H1 (cell line): ENCODE results near the gene FAM174B. TPM values are rescaled to one million over a fixed set of nuclear protein-coding genes. Genes with fewer than 3 reads are reported as not detected.

Source experiments
- CTCF ChIA-PET: fragments of 300-600 bp; sonication (Branson Sonifier 250); formaldehyde crosslinking; loops from one replicate; lab custom pipeline; 2021; ENCODE audit not compliant: partially characterized antibody; lab: Charles Lee
- POLR2A ChIA-PET: fragments of 300-600 bp; sonication (Branson Sonifier 250); formaldehyde crosslinking; loops from one replicate; lab custom pipeline; 2021; ENCODE audit warnings: inconsistent platforms; ENCODE audit not compliant: partially characterized antibody; lab: Charles Lee
- DNase-seq, 2 experiments: peaks; one replicate each; pipeline versions ENCODE4 v3.0.0 to v3.0.0-alpha.2; 2010 to 2022; ENCODE audit warnings: low spot score in 2 of 2, low read depth in 1 of 2, mixed read lengths in 1 of 2
- FAIRE-seq: peaks from 2 replicates; lab custom pipeline; 2011; peaks lifted over from hg19 to GRCh38; lab: Jason Lieb, UNC
- H2AFZ ChIP-seq: 2 replicates; pipeline ENCODE4 v1.8.1; 2012; ENCODE audit warnings: low read length, inconsistent platforms
- H2AK5ac ChIP-seq: 2 replicates; pipeline ENCODE4 v1.6.1; 2013; ENCODE audit warnings: low read depth, low read length
- H2BK120ac ChIP-seq: replicated peaks from 2 replicates; pipeline ENCODE3; 2013; ENCODE audit warnings: low read depth, low read length, inconsistent platforms
- H2BK12ac ChIP-seq: 2 replicates; pipeline ENCODE4 v1.6.1; 2013; ENCODE audit warnings: low read depth, low read length
- H2BK15ac ChIP-seq: 2 replicates; pipeline ENCODE4 v1.6.1; 2013; ENCODE audit warnings: low read length
- H2BK20ac ChIP-seq: 2 replicates; pipeline ENCODE4 v1.6.1; 2013; ENCODE audit warnings: low read length
- H2BK5ac ChIP-seq: 2 replicates; pipeline ENCODE4 v1.6.1; 2013; ENCODE audit warnings: low read depth, low read length
- H3K14ac ChIP-seq: 2 replicates; pipeline ENCODE4 v1.6.1; 2013; ENCODE audit warnings: inconsistent platforms; ENCODE audit not compliant: insufficient read length
- H3K18ac ChIP-seq: 2 replicates; pipeline ENCODE4 v1.6.1; 2013; ENCODE audit warnings: low read length; ENCODE audit errors: extremely low read depth
- H3K23ac ChIP-seq: 2 replicates; pipeline ENCODE4 v1.6.1; 2013; ENCODE audit warnings: inconsistent platforms; ENCODE audit not compliant: insufficient read length
- H3K23me2 ChIP-seq: 2 replicates; pipeline ENCODE4 v1.6.1; 2013; ENCODE audit warnings: low read depth, low read length
- H3K27ac ChIP-seq: 2 replicates; pipeline ENCODE4 v1.6.1; 2011; ENCODE audit warnings: low read depth, low read length, inconsistent platforms
- H3K27me3 ChIP-seq, 4 experiments: replicated peaks in 1 of 4; 1 replicate in 1 of 4; 2 replicates in 3 of 4; pipeline versions ENCODE4 v1.6.1 to v1.8.1; 2011 to 2013; ENCODE audit warnings: low read length in 3 of 4, mild to moderate bottlenecking in 3 of 4, inconsistent platforms in 2 of 4, mixed read lengths in 2 of 4, moderate library complexity in 1 of 4; ENCODE audit not compliant: control insufficient read depth in 3 of 4, insufficient read depth in 3 of 4; ENCODE audit errors: extremely low read depth in 1 of 4
- H3K36me3 ChIP-seq, 4 experiments: 2 replicates each; pipeline versions ENCODE4 v1.6.1 to v1.8.1; 2011 to 2013; ENCODE audit warnings: mild to moderate bottlenecking in 4 of 4, low read length in 3 of 4, moderate library complexity in 2 of 4, control low read depth in 1 of 4, inconsistent platforms in 1 of 4; ENCODE audit not compliant: insufficient read depth in 4 of 4, control insufficient read depth in 2 of 4
- H3K4ac ChIP-seq: replicated peaks from 2 replicates; pipeline ENCODE3; 2013; ENCODE audit warnings: low read length, low read depth, mixed read lengths, inconsistent platforms; ENCODE audit not compliant: insufficient read length
- H3K4me1 ChIP-seq, 4 experiments: replicated peaks in 1 of 4; 1 replicate in 1 of 4; 2 replicates in 3 of 4; pipeline versions ENCODE4 v1.6.1 to v1.8.1; 2011 to 2013; ENCODE audit warnings: low read length in 3 of 4, inconsistent platforms in 2 of 4, mixed read lengths in 1 of 4; ENCODE audit not compliant: insufficient read depth in 4 of 4, control insufficient read depth in 3 of 4
- H3K4me2 ChIP-seq, 2 experiments: 2 replicates each; pipeline versions ENCODE4 v1.6.1 to v1.8.1; 2011 to 2013; ENCODE audit warnings: low read depth in 2 of 2, low read length in 2 of 2, control low read depth in 1 of 2, inconsistent platforms in 1 of 2, mild to moderate bottlenecking in 1 of 2; ENCODE audit not compliant: insufficient read depth in 1 of 2
- H3K4me3 ChIP-seq, 4 experiments: fragments of 200-600, 300-600 bp in 1 of 4; sonication (generic), shearing (Covaris generic), sonication (Bioruptor Twin) in 1 of 4; 2 replicates each; pipeline versions ENCODE4 v1.5.1 to v1.8.1; 2011 to 2016; ENCODE audit warnings: low read length in 4 of 4, low read depth in 3 of 4, control low read depth in 2 of 4, inconsistent platforms in 2 of 4, mild to moderate bottlenecking in 2 of 4, mixed read lengths in 1 of 4, moderate library complexity in 1 of 4; ENCODE audit not compliant: insufficient read depth in 2 of 4; ENCODE audit errors: extremely low read depth in 1 of 4
- H3K56ac ChIP-seq: replicated peaks from 2 replicates; pipeline ENCODE3; 2013; ENCODE audit warnings: low read depth, mild to moderate bottlenecking, mixed read lengths, low read length, inconsistent platforms; ENCODE audit not compliant: insufficient read length
- H3K79me1 ChIP-seq: 2 replicates; pipeline ENCODE4 v1.6.1; 2013; ENCODE audit warnings: low read depth, low read length, control low read depth
- H3K79me2 ChIP-seq, 2 experiments: 2 replicates each; pipeline versions ENCODE4 v1.6.1 to v1.8.1; 2012 to 2013; ENCODE audit warnings: low read length in 2 of 2, mild to moderate bottlenecking in 2 of 2, inconsistent platforms in 1 of 2; ENCODE audit not compliant: insufficient read depth in 2 of 2, control insufficient read depth in 1 of 2
- H3K9ac ChIP-seq, 4 experiments: replicated peaks in 1 of 4; 1 replicate in 1 of 4; 2 replicates in 3 of 4; pipeline versions ENCODE4 v1.6.1 to v1.8.1; 2011 to 2013; ENCODE audit warnings: low read depth in 3 of 4, low read length in 3 of 4, control low read depth in 2 of 4, mild to moderate bottlenecking in 2 of 4, moderate library complexity in 2 of 4, inconsistent platforms in 1 of 4; ENCODE audit errors: extremely low read depth in 1 of 4
- H3K9me3 ChIP-seq, 2 experiments: 2 replicates each; pipeline versions ENCODE4 v1.6.1 to v1.8.1; 2012 to 2013; ENCODE audit warnings: mild to moderate bottlenecking in 2 of 2, moderate library complexity in 2 of 2, control low read depth in 1 of 2, inconsistent platforms in 1 of 2, low read depth in 1 of 2, low read length in 1 of 2, mixed read lengths in 1 of 2; ENCODE audit not compliant: insufficient read depth in 2 of 2
- H4K20me1 ChIP-seq, 2 experiments: replicated peaks in 1 of 2; 2 replicates each; pipeline versions ENCODE3 to v1.8.1; 2011 to 2013; ENCODE audit warnings: inconsistent platforms in 2 of 2, low read length in 2 of 2, mild to moderate bottlenecking in 1 of 2; ENCODE audit not compliant: insufficient read depth in 2 of 2, control insufficient read depth in 1 of 2
- H4K5ac ChIP-seq: 2 replicates; pipeline ENCODE4 v1.6.1; 2013; ENCODE audit warnings: low read length, low read depth, mixed read lengths, inconsistent platforms; ENCODE audit not compliant: insufficient read length
- H4K8ac ChIP-seq: 2 replicates; pipeline ENCODE4 v1.8.0; 2013; ENCODE audit warnings: mild to moderate bottlenecking, moderate library complexity, low read length, inconsistent platforms; ENCODE audit not compliant: insufficient read depth; ENCODE audit errors: extremely low read depth
- H4K91ac ChIP-seq: replicated peaks from 2 replicates; pipeline ENCODE3; 2013; ENCODE audit warnings: low read length, mixed read lengths, inconsistent platforms; ENCODE audit not compliant: insufficient read length
- BACH1 ChIP-seq: IDR thresholded peaks from 2 replicates; pipeline ENCODE4 v1.6.1; 2012; ENCODE audit warnings: low read length, improper control_type of control experiment
- CBX5 ChIP-seq: fragments of 300-800, 300-1000 bp; sonication (generic); IDR thresholded peaks from 2 replicates; pipeline ENCODE4 v1.7.1; 2016; ENCODE audit warnings: antibody characterized with exemption, low read length, low read depth
- CBX8 ChIP-seq: fragments of 300-800, 300-1000 bp; sonication (generic); IDR thresholded peaks from 2 replicates; pipeline ENCODE4 v1.7.1; 2016; ENCODE audit warnings: low read depth, low read length, borderline replicate concordance
- POU5F1 ChIP-seq: IDR thresholded peaks from 2 replicates; pipeline ENCODE4 v1.6.1; 2011; ENCODE audit warnings: low read depth, mild to moderate bottlenecking, low read length, moderate library complexity
- RFX5 ChIP-seq: IDR thresholded peaks from 2 replicates; pipeline ENCODE4 v1.6.1; 2011; ENCODE audit warnings: low read depth, low read length, improper control_type of control experiment, borderline replicate concordance
- SP4 ChIP-seq: IDR thresholded peaks from 2 replicates; pipeline ENCODE4 v1.6.1; 2012; ENCODE audit warnings: low read length, inconsistent platforms
- TAF1 ChIP-seq: IDR thresholded peaks from 2 replicates; pipeline ENCODE4 v1.6.1; 2011; ENCODE audit warnings: mild to moderate bottlenecking, low read depth, low read length
- TEAD4 ChIP-seq: IDR thresholded peaks from 2 replicates; pipeline ENCODE4 v1.6.1; 2012; ENCODE audit warnings: low read depth, low read length, inconsistent platforms, mixed read lengths
- WGBS, 2 experiments: shearing (Covaris generic) in 1 of 2; methylation state at CpG; one replicate each; pipeline versions ENCODE4 v1.1.6 to v1.1.7; 2013 to 2015; ENCODE audit warnings: low lambda C conversion rate in 2 of 2, mixed read lengths in 2 of 2, inconsistent platforms in 1 of 2, low coverage in 1 of 2, missing lambda C conversion rate in 1 of 2; ENCODE audit not compliant: insufficient replicate concordance in 2 of 2, insufficient coverage in 1 of 2, insufficient read length in 1 of 2; ENCODE audit errors: extremely low coverage in 1 of 2, missing lambda C conversion rate in 1 of 2; 5-methylcytosine and 5-hydroxymethylcytosine counted together
- polyA plus RNA-seq, 7 experiments: library from polyadenylated mRNA; depleted of rRNA in 3 of 7; stranded (reverse) in 5 of 7; unstranded in 2 of 7; fragments of >200 nt in 5 of 7; fragments of 200-250 nt in 2 of 7; gene quantifications; 1 replicate in 5 of 7; 2 replicates in 1 of 7; 4 replicates in 1 of 7; pipeline versions ENCODE4 v1.2.1 to v1.2.3, GENCODE V29; 2011 to 2013; ENCODE audit warnings: missing spikeins in 2 of 7, mixed read lengths in 2 of 7
- total RNA-seq: library from RNA; stranded (reverse); fragmentation: NEBNext Ultra II Directional; extraction: Animal tissue kit (Norgen Biotek cat#: 25700); gene quantifications from 2 replicates; pipeline ENCODE4 v1.2.1, GENCODE V29; 2021
- TF ChIP-seq, protein P1 (sequence below): IDR thresholded peaks from 2 replicates; pipeline ENCODE4 v1.6.1; 2011; ENCODE audit warnings: low read length, improper control_type of control experiment

Gene FAM174B
- total and polyA plus RNA-seq, 2 of the 8 experiments (the other 6 are each of a cell fraction or from before 2014, with no cell fraction given), result 9.3 to 35.2 TPM

- Histone ChIP-seq H3K23me2 (no peaks in the 10 kb centered on the region), H3K14ac (no peak overlapping the region), H2BK5ac (no peak overlapping the region), H2BK12ac (no peak overlapping the region), H2BK15ac (no peak overlapping the region), H3K23ac (no peak overlapping the region), H3K4ac (no peak overlapping the region), H3K79me1 (no peaks in the 10 kb centered on the region), H3K4me1 (no peaks in the 10 kb centered on the region), H4K5ac (no peak overlapping the region), H2BK20ac (no peak overlapping the region), H3K18ac (no peak overlapping the region), H3K27me3 (no peaks in the 10 kb centered on the region), H4K91ac (no peak overlapping the region), H3K9ac (no peak overlapping the region), H3K9me3 (no peaks in the 10 kb centered on the region), H3K4me3 (no peak overlapping the region), H2AK5ac (no peak overlapping the region), H4K20me1 (no peaks in the 10 kb centered on the region), H3K56ac (no peak overlapping the region), H4K8ac (no peak overlapping the region), H3K79me2 (no peaks in the 10 kb centered on the region), H3K36me3 (no peaks in the 10 kb centered on the region), H3K4me2 (no peak overlapping the region), H2BK120ac (no peak overlapping the region), H2AFZ (no peak overlapping the region), H3K27ac (no peak overlapping the region)
- CTCF ChIA-PET, result interaction anchor here (0.9 to 1.6 kb wide), 4 partner anchors 10 to 300 kb away, joined by 3 to 5 read pairs (median 4); no protein-coding TSS in a partner anchor
- DNase-seq, result no peak
- no peak for FAIRE-seq
- POLR2A ChIA-PET, result no interaction called here
- 86% methylated on average over 4 of the region's 4 CpGs; no CpG with 5 or more reads in 1 of the 2 experiments for WGBS, 2 experiments
- TF ChIP-seq TEAD4 (no peak), CBX5 (no peak), RFX5 (no peak), BACH1 (no peak), POU5F1 (no peak), TAF1 (no peak), CBX8 (no peak), SP4 (no peak)
- TF ChIP-seq, protein P1, sequence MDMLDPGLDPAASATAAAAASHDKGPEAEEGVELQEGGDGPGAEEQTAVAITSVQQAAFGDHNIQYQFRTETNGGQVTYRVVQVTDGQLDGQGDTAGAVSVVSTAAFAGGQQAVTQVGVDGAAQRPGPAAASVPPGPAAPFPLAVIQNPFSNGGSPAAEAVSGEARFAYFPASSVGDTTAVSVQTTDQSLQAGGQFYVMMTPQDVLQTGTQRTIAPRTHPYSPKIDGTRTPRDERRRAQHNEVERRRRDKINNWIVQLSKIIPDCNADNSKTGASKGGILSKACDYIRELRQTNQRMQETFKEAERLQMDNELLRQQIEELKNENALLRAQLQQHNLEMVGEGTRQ, result no peak
These were observed 22.4 kb upstream of the FAM174B start for GRCh38 chr15:92677999-92678398.
